ENCODE results near the gene CFAP299. TPM values are rescaled to one million over a fixed set of nuclear protein-coding genes. Genes with fewer than 3 reads are reported as not detected.

Gene CFAP299
- total and polyA plus RNA-seq, 9 of the 15 experiments (the other 6 are each of a cell fraction or from before 2014, with no cell fraction given): 0.09 to 3.0 (median 0.76) TPM

GRCh38 chr4:80980239-80980638 is 644.7 kb downstream of the CFAP299 start:
- Histone ChIP-seq H3K9ac (ENCODE audit: insufficient read depth in 1 of 2, low read depth in 2 of 2, low read length in 2 of 2) (no peak overlapping the region), H4K20me1 (replicated peaks; ENCODE audit: control insufficient read depth, insufficient read depth, low read length) (no peaks in the 10 kb centered on the region), H3K27ac (ENCODE audit: extremely low read depth, low read depth, low read length) (no peak overlapping the region), H3K4me1 (replicated peaks in 1 of 2; ENCODE audit: control insufficient read depth in 2 of 2, insufficient read depth in 2 of 2, low read length in 2 of 2) (no peaks in the 10 kb centered on the region), H3K4me3 (no peak overlapping the region), H3K27me3 (ENCODE audit: control insufficient read depth in 2 of 2, insufficient read depth in 2 of 2, low read length in 2 of 2) (no peaks in the 10 kb centered on the region), H2AFZ (ENCODE audit: low read depth, low read length) (no peak overlapping the region), H3K36me3 (ENCODE audit: control insufficient read depth, insufficient read depth, low read length) (no peaks in the 10 kb centered on the region), H3K9me3 (replicated peaks; ENCODE audit: control insufficient read depth, insufficient read depth, low read depth, low read length) (no peaks in the 10 kb centered on the region), H3K79me2 (ENCODE audit: control insufficient read depth, insufficient read depth, low read length) (no peaks in the 10 kb centered on the region), H3K4me2 (ENCODE audit: insufficient read depth, low read length) (no peak overlapping the region), H3K9me1 (ENCODE audit: control insufficient read depth, insufficient read depth, low read length) (no peaks in the 10 kb centered on the region)
- DNase-seq (ENCODE audit: extremely low read depth in 1 of 4, low spot score in 3 of 4): no peak
- in situ Hi-C loops (cut with MboI) (no loop called here), intact Hi-C loops (cut with micrococcal nuclease) (no loop called here)
- BruUV-seq (replicated peaks): no TSS peak
- no peak for FAIRE-seq
- TF ChIP-seq BACH1 (tag; IDR thresholded peaks at IDR 0.05): no peak
- TF ChIP-seq, protein P1, sequence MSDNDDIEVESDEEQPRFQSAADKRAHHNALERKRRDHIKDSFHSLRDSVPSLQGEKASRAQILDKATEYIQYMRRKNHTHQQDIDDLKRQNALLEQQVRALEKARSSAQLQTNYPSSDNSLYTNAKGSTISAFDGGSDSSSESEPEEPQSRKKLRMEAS (CRISPR knock-in tag; IDR thresholded peaks at IDR 0.05): no peak
- TF ChIP-seq ZNF253 (CRISPR knock-in tag; conservative IDR thresholded peaks at IDR 0.05): no peak
- no peak for TF ChIP-seq MAFK (IDR thresholded peaks at IDR 0.05; ENCODE audit: low read length)
- no peak for TF ChIP-seq EP400 (IDR thresholded peaks at IDR 0.05)
- no peak for TF ChIP-seq CGGBP1 (CRISPR knock-in tag; IDR thresholded peaks at IDR 0.05)
- no peak for TF ChIP-seq NFE2L1 (tag; IDR thresholded peaks at IDR 0.05; ENCODE audit: borderline replicate concordance, low read depth)
- no peak for TF ChIP-seq LARP7 (IDR thresholded peaks at IDR 0.05)
- TF ChIP-seq, protein P2, sequence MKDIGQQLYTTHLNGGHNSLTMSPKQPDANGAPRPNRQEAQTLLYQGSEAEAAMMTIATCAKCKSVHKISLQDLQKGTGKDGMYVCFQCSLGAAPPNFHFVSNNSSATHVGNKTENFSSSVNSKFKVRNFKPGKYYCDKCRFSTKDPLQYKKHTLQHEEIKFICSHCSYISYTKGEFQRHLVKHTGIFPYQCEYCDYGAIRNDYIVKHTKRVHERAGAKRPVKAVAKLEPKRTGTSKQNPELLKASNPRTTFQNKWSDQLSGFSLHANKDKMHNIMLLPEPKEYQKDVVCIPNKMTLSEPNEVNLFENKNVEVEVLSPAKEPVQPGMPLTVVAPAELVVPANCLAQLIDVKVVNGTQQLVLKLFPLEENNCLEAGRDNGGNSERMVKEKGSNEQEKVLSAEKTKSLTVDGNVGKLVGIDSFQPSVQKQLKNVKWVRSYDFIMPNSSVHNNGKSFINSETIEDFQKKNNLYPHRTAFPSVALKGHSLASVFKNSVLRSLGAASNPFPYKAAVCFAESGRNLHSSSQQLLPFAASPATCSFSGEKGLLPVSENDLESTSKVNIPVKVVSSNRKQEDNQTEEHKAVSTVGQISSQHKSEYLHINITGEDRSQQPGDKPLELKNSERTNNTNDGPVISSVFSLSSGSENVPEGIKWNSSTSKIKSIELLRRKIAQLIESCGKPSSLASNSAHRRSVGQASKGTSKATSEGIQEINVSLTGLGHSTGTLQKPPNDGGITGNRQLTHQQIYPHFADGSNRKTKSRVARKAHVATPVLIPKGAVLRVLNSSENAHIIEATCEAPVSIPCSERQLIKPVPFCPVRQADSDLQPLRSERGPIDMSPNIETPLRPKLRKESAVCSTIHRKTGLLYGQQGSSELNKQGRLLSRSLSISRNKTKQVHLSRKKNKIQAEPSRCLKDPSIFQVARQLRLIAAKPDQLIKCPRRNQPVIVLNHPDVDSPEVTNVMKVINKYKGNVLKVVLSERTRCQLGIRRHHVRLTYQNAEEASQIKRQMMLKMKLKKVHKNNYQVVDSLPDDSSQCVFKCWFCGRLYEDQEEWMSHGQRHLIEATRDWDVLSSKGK (CRISPR knock-in tag; IDR thresholded peaks at IDR 0.05): no peak
- no peak for TF ChIP-seq ZBTB7A (IDR thresholded peaks at IDR 0.05; ENCODE audit: borderline replicate concordance, control insufficient read depth, low read depth, low read length)
- TF ChIP-seq ZNF589 (CRISPR knock-in tag; IDR thresholded peaks at IDR 0.05; ENCODE audit: low read depth): no peak
- no peak for TF ChIP-seq FOXP4 (CRISPR knock-in tag; IDR thresholded peaks at IDR 0.05; ENCODE audit: borderline replicate concordance)
- 0% methylated on average over 3 of the region's 3 CpGs for WGBS (ENCODE audit: insufficient coverage, low coverage, missing lambda C conversion rate)
- ChIA-PET CTCF (ENCODE audit: low intra/inter-chr PET ratio) (no interaction called here), POLR2A (no interaction called here)
- no peak for ATAC-seq

Measured in K562 (cell line).